Progenitor cell of endocrine pancreas (in vitro differentiated cells): ENCODE measurements around the gene ATF7. TPM values are rescaled to one million over a fixed set of nuclear protein-coding genes. Genes with fewer than 3 reads are reported as not detected.
A peak's percentile ranks its signal among the peaks of the same experiment; 100 is the strongest.

ENCODE experiments used
- DNase-seq: peaks from one replicate; pipeline ENCODE4 v3.0.0; 2021; ENCODE audit warnings: low spot score; ENCODE audit not compliant: unreplicated experiment
- H3K27ac Mint-ChIP-seq: 2 replicates; pipeline ENCODE4 v1.8.0; 2021; ENCODE audit warnings: mild to moderate bottlenecking, moderate library complexity, mixed read lengths
- H3K27me3 Mint-ChIP-seq: 2 replicates; pipeline ENCODE4 v1.8.0; 2021; ENCODE audit warnings: mixed read lengths
- H3K36me3 Mint-ChIP-seq: 2 replicates; pipeline ENCODE4 v1.8.0; 2022; ENCODE audit warnings: mixed read lengths; ENCODE audit not compliant: insufficient read depth
- H3K4me1 Mint-ChIP-seq: 2 replicates; pipeline ENCODE4 v1.8.0; 2021; ENCODE audit warnings: low read depth, mixed read lengths
- H3K4me3 Mint-ChIP-seq: 2 replicates; pipeline ENCODE4 v1.8.0; 2021; ENCODE audit warnings: low read depth, mild to moderate bottlenecking, moderate library complexity, mixed read lengths
- H3K9me3 Mint-ChIP-seq: 2 replicates; pipeline ENCODE4 v1.8.0; 2021; ENCODE audit warnings: low read depth, mixed read lengths
- total RNA-seq: library from RNA; stranded (reverse); gene quantifications from 2 replicates; pipeline ENCODE4 v1.2.1, GENCODE V29; 2021
- TF ChIP-seq, protein P1 (sequence below): fragments of 200-600 bp; sonication (generic); IDR thresholded peaks from one replicate; pipeline ENCODE4 v1.5.0; 2021; ENCODE audit warnings: antibody characterized with exemption, mild to moderate bottlenecking; ENCODE audit not compliant: unreplicated experiment

Gene ATF7
- total RNA-seq, 1 donor from 2014 or later: 51.7 TPM

GRCh38 chr12:53623548-53624385 lies 2.4 kb downstream of the ATF7 start:
- TF ChIP-seq, protein P1, sequence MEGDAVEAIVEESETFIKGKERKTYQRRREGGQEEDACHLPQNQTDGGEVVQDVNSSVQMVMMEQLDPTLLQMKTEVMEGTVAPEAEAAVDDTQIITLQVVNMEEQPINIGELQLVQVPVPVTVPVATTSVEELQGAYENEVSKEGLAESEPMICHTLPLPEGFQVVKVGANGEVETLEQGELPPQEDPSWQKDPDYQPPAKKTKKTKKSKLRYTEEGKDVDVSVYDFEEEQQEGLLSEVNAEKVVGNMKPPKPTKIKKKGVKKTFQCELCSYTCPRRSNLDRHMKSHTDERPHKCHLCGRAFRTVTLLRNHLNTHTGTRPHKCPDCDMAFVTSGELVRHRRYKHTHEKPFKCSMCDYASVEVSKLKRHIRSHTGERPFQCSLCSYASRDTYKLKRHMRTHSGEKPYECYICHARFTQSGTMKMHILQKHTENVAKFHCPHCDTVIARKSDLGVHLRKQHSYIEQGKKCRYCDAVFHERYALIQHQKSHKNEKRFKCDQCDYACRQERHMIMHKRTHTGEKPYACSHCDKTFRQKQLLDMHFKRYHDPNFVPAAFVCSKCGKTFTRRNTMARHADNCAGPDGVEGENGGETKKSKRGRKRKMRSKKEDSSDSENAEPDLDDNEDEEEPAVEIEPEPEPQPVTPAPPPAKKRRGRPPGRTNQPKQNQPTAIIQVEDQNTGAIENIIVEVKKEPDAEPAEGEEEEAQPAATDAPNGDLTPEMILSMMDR: no peak
- Mint-ChIP-seq H3K4me3 (peak overlapping the region; percentile 89), H3K36me3 (peaks cover 2% of the 10 kb centered on the region), H3K27me3 (no peaks in the 10 kb centered on the region), H3K27ac (no peak overlapping the region), H3K9me3 (no peaks in the 10 kb centered on the region), H3K4me1 (peaks cover 31% of the 10 kb centered on the region)
- no peak for DNase-seq

- H3K27me3 Mint-ChIP-seq: no peaks in the 10 kb centered on the region
- no peaks in the 10 kb centered on the region for H3K9me3 Mint-ChIP-seq
- peaks cover 2% of the 10 kb centered on the region for H3K36me3 Mint-ChIP-seq
- no peak overlapping the region for H3K27ac Mint-ChIP-seq
- TF ChIP-seq, protein P1: no peak
- no peak for DNase-seq
- H3K4me1 Mint-ChIP-seq: peaks cover 31% of the 10 kb centered on the region
- H3K4me3 Mint-ChIP-seq: no peak overlapping the region
Measured at GRCh38 chr12:53622724-53623123, 3.5 kb downstream of the ATF7 start.

- Mint-ChIP-seq H3K4me1 (no peaks in the 10 kb centered on the region), H3K36me3 (peaks cover 4% of the 10 kb centered on the region), H3K4me3 (no peak overlapping the region), H3K9me3 (no peaks in the 10 kb centered on the region), H3K27me3 (no peaks in the 10 kb centered on the region), H3K27ac (no peak overlapping the region)
- no peak for DNase-seq
- TF ChIP-seq, protein P1: no peak
Measured at GRCh38 chr12:53618275-53618674, 7.9 kb downstream of the ATF7 start.

- H3K27me3 Mint-ChIP-seq: no peaks in the 10 kb centered on the region
- H3K4me1 Mint-ChIP-seq: no peaks in the 10 kb centered on the region
- no peak overlapping the region for H3K27ac Mint-ChIP-seq
- H3K36me3 Mint-ChIP-seq: peaks cover 4% of the 10 kb centered on the region
- TF ChIP-seq, protein P1: no peak
- no peak for DNase-seq
- no peaks in the 10 kb centered on the region for H3K9me3 Mint-ChIP-seq
- H3K4me3 Mint-ChIP-seq: no peak overlapping the region
Measured at GRCh38 chr12:53617700-53618099, 8.5 kb downstream of the ATF7 start.

- TF ChIP-seq, protein P1: no peak
- Mint-ChIP-seq H3K27ac (no peak overlapping the region), H3K9me3 (no peaks in the 10 kb centered on the region), H3K27me3 (no peaks in the 10 kb centered on the region), H3K36me3 (peaks cover 4% of the 10 kb centered on the region), H3K4me1 (no peaks in the 10 kb centered on the region), H3K4me3 (no peak overlapping the region)
- DNase-seq: no peak
Measured at GRCh38 chr12:53616950-53617349, 9.2 kb downstream of the ATF7 start.
